RWPE2 (cell line): ENCODE results near the gene MESP2.

Experiments
- ATAC-seq: fragments of 200-7000 bp; cut with Tn5 transposase; 3 replicates; pipeline ENCODE4 v1.9.1; 2021; ENCODE audit warnings: low read depth
- DNase-seq: peaks from one replicate; pipeline ENCODE4 v3.0.0-alpha.2; 2020; ENCODE audit warnings: low spot score
- H3K27ac ChIP-seq: fragments of 450-650 bp; 2 replicates; pipeline ENCODE4 v1.5.1; 2017; ENCODE audit warnings: mild to moderate bottlenecking; ENCODE audit not compliant: poor library complexity, severe bottlenecking
- H3K27me3 ChIP-seq: fragments of 250-450 bp; sonication (Bioruptor Pico); 2 replicates; pipeline ENCODE4 v1.5.1; 2021; ENCODE audit warnings: mild to moderate bottlenecking, moderate library complexity; ENCODE audit not compliant: insufficient read depth, poor library complexity, severe bottlenecking
- H3K36me3 ChIP-seq: fragments of 250-450 bp; sonication (Bioruptor Pico); 2 replicates; pipeline ENCODE4 v1.5.1; 2020; ENCODE audit warnings: low read depth, mild to moderate bottlenecking, moderate library complexity
- H3K4me1 ChIP-seq: fragments of 250-450 bp; sonication (Bioruptor Pico); 2 replicates; pipeline ENCODE4 v1.5.1; 2021; ENCODE audit warnings: mild to moderate bottlenecking, moderate library complexity; ENCODE audit not compliant: insufficient read depth, poor library complexity, severe bottlenecking
- H3K4me3 ChIP-seq: fragments of 250-450 bp; sonication (Bioruptor Pico); 2 replicates; pipeline ENCODE4 v1.5.1; 2021; ENCODE audit warnings: mild to moderate bottlenecking, moderate library complexity; ENCODE audit not compliant: severe bottlenecking
- H3K9me3 ChIP-seq: fragments of 250-450 bp; sonication (Bioruptor Pico); 2 replicates; pipeline ENCODE4 v1.5.1; 2021; ENCODE audit warnings: mild to moderate bottlenecking, moderate library complexity; ENCODE audit not compliant: severe bottlenecking
- TF ChIP-seq, protein P1 (sequence below): fragments of 450-650 bp; IDR thresholded peaks from one replicate; pipeline ENCODE4 v1.5.1; 2017; ENCODE audit warnings: mild to moderate bottlenecking, moderate library complexity; ENCODE audit not compliant: poor library complexity, severe bottlenecking

The MESP2 gene

DNA sequence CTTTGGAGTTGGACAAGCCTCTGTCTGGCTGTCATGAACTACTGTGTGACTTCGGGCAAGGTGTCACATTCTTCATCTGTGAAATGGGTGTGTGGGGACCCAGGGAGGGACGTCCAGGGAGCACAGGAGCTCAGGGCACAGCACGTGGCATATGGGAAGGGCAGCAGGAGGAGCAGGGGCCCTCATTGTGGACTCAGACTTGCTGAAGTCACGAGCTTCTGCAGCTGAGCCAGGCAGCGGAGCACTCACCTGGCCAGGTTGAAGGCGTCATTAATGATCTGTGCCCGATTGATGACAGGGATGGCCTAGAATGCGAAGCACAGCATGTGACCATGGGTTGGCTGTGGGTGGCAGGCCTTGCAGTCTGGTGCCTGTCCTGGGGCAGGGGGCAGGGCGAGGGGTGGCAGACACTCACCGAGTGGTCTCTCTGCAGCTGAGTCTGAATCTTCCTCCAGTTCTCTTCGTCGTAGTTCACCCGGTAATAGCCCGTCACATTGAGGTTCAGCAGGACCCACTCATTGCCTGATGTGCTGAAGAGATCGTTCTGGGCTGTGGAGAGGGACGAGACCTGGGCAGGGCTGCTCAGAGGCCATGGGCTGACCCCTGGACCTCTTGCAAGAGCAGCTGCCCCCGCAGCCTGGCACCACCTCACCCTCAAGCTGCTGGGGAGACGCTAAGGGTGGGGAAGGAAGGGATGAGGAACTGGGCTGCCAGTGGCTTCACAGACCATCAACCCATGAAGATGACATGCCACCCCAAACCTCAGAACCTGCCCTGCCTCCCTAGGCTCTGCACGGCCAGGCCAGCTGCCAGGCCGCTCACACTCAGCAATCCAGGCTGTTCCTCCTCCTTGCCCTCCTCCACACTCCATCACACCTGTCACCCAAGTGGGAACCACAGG is 23.1 kb downstream of the MESP2 start:
- Histone ChIP-seq H3K4me3 (no peak overlapping the region), H3K4me1 (peaks cover 10% of the 10 kb centered on the region), H3K9me3 (no peaks in the 10 kb centered on the region), H3K27ac (no peak overlapping the region), H3K36me3 (0 out of 2 replicates have a peak, but pooled peaks cover 3% of the 10 kb centered on the region), H3K27me3 (no peaks in the 10 kb centered on the region)
- peak; percentile 65 for DNase-seq
- TF ChIP-seq, protein P1, sequence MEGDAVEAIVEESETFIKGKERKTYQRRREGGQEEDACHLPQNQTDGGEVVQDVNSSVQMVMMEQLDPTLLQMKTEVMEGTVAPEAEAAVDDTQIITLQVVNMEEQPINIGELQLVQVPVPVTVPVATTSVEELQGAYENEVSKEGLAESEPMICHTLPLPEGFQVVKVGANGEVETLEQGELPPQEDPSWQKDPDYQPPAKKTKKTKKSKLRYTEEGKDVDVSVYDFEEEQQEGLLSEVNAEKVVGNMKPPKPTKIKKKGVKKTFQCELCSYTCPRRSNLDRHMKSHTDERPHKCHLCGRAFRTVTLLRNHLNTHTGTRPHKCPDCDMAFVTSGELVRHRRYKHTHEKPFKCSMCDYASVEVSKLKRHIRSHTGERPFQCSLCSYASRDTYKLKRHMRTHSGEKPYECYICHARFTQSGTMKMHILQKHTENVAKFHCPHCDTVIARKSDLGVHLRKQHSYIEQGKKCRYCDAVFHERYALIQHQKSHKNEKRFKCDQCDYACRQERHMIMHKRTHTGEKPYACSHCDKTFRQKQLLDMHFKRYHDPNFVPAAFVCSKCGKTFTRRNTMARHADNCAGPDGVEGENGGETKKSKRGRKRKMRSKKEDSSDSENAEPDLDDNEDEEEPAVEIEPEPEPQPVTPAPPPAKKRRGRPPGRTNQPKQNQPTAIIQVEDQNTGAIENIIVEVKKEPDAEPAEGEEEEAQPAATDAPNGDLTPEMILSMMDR, result no peak
- peak; percentile 5; the same call in 1 of the 3 replicates for ATAC-seq

GRCh38 chr15:89799918-89800498 is 23.9 kb downstream of the MESP2 start:
- no peak for ATAC-seq
- no peaks in the 10 kb centered on the region for H3K27me3 ChIP-seq

GRCh38 chr15:89801471-89802195 is 25.5 kb downstream of the MESP2 start:
- ATAC-seq (no peak), DNase-seq (peak; percentile 81)
- no peaks in the 10 kb centered on the region for H3K4me1 ChIP-seq
- 0 out of 2 replicates have a peak, but pooled peaks cover 3% of the 10 kb centered on the region for H3K36me3 ChIP-seq
- TF ChIP-seq, protein P1, result no peak
- H3K4me3 ChIP-seq, result no peak overlapping the region
- no peak overlapping the region for H3K27ac ChIP-seq
- no peaks in the 10 kb centered on the region for H3K9me3 ChIP-seq
- no peaks in the 10 kb centered on the region for H3K27me3 ChIP-seq

More at GRCh38 chr15:89799918-89800498, 23.9 kb downstream of the MESP2 start:
- TF ChIP-seq, protein P1, result no peak
- Histone ChIP-seq H3K4me3 (no peak overlapping the region), H3K27ac (no peak overlapping the region), H3K36me3 (0 out of 2 replicates have a peak, but pooled peaks cover 3% of the 10 kb centered on the region), H3K4me1 (peaks cover 4% of the 10 kb centered on the region), H3K9me3 (no peaks in the 10 kb centered on the region)
- DNase-seq, result peak; percentile 15

DNA sequence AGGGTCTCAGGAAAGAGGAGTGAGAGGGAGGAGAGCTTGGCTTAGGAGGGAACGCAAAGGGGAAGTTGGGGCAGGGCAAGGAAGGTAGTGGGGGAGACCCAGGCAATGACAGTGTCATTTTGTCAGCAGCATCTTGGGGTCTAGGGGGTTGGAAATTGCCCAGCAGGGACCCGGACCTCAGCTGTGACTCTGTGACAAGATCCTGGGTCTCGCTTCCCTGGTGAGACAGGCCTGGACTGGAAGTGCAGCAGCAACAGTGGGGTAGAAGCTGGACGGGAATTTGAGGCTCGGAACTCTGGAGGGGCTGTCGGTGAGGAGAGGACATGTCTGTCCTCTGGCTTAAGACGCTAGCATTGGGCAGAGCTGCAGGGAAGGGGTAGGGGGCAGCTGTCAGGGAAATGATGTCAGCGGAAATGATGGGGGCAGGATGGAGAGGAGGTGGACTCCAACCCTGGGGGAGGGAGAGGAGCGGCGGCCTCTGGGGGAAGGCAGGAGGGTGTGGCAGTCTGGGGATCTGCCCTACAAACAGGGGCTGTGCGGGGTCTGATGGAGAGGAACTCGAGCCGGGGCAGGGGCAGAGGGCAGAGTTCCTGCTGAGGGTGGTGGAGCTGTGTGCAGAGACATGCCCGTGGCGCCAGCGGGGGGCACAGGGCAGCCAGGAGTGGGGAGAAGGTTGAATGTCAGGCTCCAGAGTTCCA is 26.2 kb downstream of the MESP2 start:
- DNase-seq (peak; percentile 69), ATAC-seq (no peak)
- Histone ChIP-seq H3K4me1 (no peaks in the 10 kb centered on the region), H3K27ac (no peak overlapping the region), H3K4me3 (no peak overlapping the region), H3K9me3 (no peaks in the 10 kb centered on the region), H3K36me3 (0 out of 2 replicates have a peak, but pooled peaks cover 3% of the 10 kb centered on the region), H3K27me3 (no peaks in the 10 kb centered on the region)
- TF ChIP-seq, protein P1, result no peak
